Hepatocyte (in vitro differentiated cells): ENCODE measurements around the gene CRACR2A. TPM values are rescaled to one million over a fixed set of nuclear protein-coding genes. Genes with fewer than 3 reads are reported as not detected.

ENCODE experiments used
- DNase-seq: peaks from one replicate; pipeline ENCODE4 v3.0.0-alpha.2; 2016; ENCODE audit warnings: low spot score
- H2AFZ ChIP-seq: fragments of 200-600 bp; sonication (generic); 2 replicates; pipeline ENCODE4 v1.6.0; 2016; ENCODE audit warnings: antibody characterized with exemption, mild to moderate bottlenecking
- H3K27ac ChIP-seq: fragments of 200-600 bp; sonication (generic); 2 replicates; pipeline ENCODE4 v1.5.1; 2016; ENCODE audit warnings: mild to moderate bottlenecking
- H3K27me3 ChIP-seq: fragments of 200-600 bp; sonication (generic); 2 replicates; pipeline ENCODE4 v1.6.1; 2016
- H3K36me3 ChIP-seq: fragments of 200-600 bp; sonication (generic); replicated peaks from 2 replicates; pipeline ENCODE4 v1.5.1; 2016; ENCODE audit warnings: low read depth; ENCODE audit not compliant: insufficient read depth
- H3K4me1 ChIP-seq: fragments of 200-600 bp; sonication (generic); 2 replicates; pipeline ENCODE4 v1.5.1; 2016; ENCODE audit warnings: mild to moderate bottlenecking, moderate library complexity; ENCODE audit not compliant: insufficient read depth
- H3K4me2 ChIP-seq: fragments of 200-600 bp; sonication (generic); 2 replicates; pipeline ENCODE4 v1.6.0; 2016
- H3K4me3 ChIP-seq: fragments of 200-600 bp; sonication (generic); 2 replicates; pipeline ENCODE4 v1.5.1; 2016; ENCODE audit warnings: mild to moderate bottlenecking
- H3K79me2 ChIP-seq: fragments of 200-600 bp; sonication (generic); 2 replicates; pipeline ENCODE4 v1.6.0; 2017; ENCODE audit warnings: mild to moderate bottlenecking
- H3K9me2 ChIP-seq: fragments of 200-600 bp; sonication (generic); replicated peaks from 2 replicates; pipeline ENCODE4 v1.6.0; 2017; ENCODE audit warnings: mild to moderate bottlenecking; ENCODE audit not compliant: insufficient read depth
- H3K9me3 ChIP-seq: fragments of 200-600 bp; sonication (generic); 2 replicates; pipeline ENCODE4 v1.5.1; 2016; ENCODE audit warnings: low read depth, mild to moderate bottlenecking
- H4K20me1 ChIP-seq: fragments of 200-600 bp; sonication (generic); 2 replicates; pipeline ENCODE4 v1.6.0; 2016; ENCODE audit warnings: mild to moderate bottlenecking; ENCODE audit not compliant: insufficient read depth, poor library complexity, severe bottlenecking
- CTCF ChIP-seq: fragments of 200-600 bp; sonication (generic); IDR thresholded peaks from 2 replicates; pipeline ENCODE4 v1.5.1; 2016; ENCODE audit warnings: antibody characterized with exemption, mild to moderate bottlenecking; ENCODE audit not compliant: poor library complexity
- EZH2 ChIP-seq: fragments of 200-600 bp; sonication (generic); IDR thresholded peaks from 2 replicates; pipeline ENCODE4 v1.6.1; 2016; ENCODE audit warnings: antibody characterized with exemption, mild to moderate bottlenecking, borderline replicate concordance
- EZH2phosphoT487 ChIP-seq: fragments of 200-600 bp; sonication (generic); IDR thresholded peaks from one replicate; pipeline ENCODE4 v1.6.1; 2018; ENCODE audit warnings: antibody characterized with exemption, mild to moderate bottlenecking, low read depth, moderate library complexity; ENCODE audit not compliant: unreplicated experiment, severe bottlenecking
- WGBS: methylation state at CpG from one replicate; pipeline ENCODE4 v1.1.6; 2016; ENCODE audit warnings: low lambda C conversion rate; ENCODE audit errors: missing lambda C conversion rate; 5-methylcytosine and 5-hydroxymethylcytosine counted together
- polyA plus RNA-seq: library from polyadenylated mRNA; unstranded; fragments of >200 nt; fragmentation: Nextera tagmentation; extraction: Ambion mirVana; gene quantifications from 2 replicates; pipeline ENCODE4 v1.2.1, GENCODE V29; 2016
- total RNA-seq: library from RNA; depleted of rRNA; stranded (reverse); fragments of >200 nt; gene quantifications from 2 replicates; pipeline ENCODE4 v1.2.3, GENCODE V29; 2014

The CRACR2A gene
- total and polyA plus RNA-seq, 2 experiments from 2014 or later = 0.30 to 0.80 TPM

DNA sequence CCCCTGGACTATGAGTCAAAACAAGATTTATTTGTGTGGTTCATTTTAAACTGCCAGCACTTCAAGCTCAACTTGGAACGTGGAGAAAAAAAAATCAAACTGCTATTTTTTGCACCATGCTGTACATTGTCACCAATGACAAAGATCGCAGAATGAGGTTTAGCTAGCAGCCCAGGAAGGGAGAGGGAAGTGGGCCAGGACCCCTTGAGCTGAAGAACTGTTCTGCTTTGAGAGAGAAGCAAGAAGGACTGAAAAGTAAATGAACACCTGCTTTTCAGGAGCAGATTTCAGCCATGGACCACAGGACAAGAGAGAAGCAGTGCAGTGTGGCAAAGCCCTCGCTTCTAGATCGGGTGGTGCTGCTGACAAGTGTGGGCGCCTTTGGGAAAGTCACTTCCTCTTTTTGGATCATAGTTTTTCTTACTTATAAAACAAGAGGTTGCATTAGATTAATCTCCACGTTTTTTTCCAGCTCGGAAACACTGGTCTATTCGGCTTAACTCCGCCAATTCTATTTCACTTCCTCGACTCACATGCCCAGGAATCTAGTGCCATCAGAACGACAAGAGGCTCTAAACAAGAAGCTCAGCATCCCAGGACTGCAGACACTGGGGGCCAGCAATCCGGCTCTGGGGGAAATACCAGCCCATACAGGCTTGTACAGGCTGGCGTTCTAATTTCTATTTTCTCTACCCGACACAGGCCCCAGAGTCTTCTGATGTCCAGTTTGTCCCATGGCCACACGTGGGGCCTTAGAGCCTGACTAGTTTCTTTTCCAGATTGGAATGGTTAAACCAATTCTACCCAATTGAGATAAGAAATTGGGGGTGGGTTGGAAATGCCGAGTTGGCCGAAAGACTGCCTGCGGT, 129.9 kb downstream of the CRACR2A start:
- H3K27ac ChIP-seq = no peak overlapping the region
- WGBS = 90% methylated on average over 18 of the region's 18 CpGs
- H3K4me3 ChIP-seq = no peak overlapping the region
- H3K36me3 ChIP-seq = no peaks in the 10 kb centered on the region
- DNase-seq = no peak
- no peaks in the 10 kb centered on the region for H3K9me2 ChIP-seq
- H3K4me1 ChIP-seq = no peaks in the 10 kb centered on the region
- no peaks in the 10 kb centered on the region for H3K79me2 ChIP-seq
- no peaks in the 10 kb centered on the region for H4K20me1 ChIP-seq
- no peak overlapping the region for H2AFZ ChIP-seq
- peaks cover 3% of the 10 kb centered on the region for H3K27me3 ChIP-seq
- no peaks in the 10 kb centered on the region for H3K9me3 ChIP-seq
- no peak overlapping the region for H3K4me2 ChIP-seq
- no peak for TF ChIP-seq EZH2
- TF ChIP-seq EZH2phosphoT487 = no peak
- TF ChIP-seq CTCF = no peak

DNA sequence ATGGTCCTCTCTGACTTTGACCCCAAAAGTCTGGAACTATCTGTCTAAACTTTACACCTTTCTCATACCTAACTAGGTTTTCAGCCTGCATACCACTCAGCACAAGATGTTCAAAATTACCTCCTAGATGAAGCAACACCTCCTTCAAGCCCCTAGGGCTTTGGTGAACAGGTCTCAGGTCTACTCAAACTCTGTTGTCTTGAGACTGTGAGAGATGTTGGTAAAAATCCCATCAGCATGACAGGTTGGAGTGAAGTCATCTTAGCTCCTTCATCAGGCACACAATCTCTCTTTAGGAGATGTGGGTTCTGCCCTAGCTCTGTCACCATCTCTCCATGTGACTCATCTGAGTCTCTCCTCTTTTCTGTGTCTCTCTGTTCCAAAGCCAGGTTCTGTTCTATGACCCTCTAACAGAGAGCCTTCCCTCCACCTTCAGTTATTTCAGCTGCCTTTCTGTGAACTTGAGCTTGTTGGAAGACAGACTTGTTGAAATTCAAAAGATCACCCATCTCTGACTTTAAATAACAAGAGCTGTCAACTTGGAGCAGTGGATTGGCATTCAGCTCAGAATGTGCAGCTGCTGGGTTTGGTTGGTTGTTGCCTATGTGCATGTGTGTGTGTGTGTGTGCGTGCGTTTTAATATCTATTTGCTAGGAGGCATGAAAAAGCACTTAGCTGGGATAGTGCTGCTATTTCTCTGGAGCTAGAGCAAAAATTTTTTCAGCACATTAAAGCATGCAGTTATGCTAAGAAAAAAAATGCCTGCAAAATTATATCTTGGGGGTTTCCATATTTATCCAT, 130.7 kb downstream of the CRACR2A start:
- no peaks in the 10 kb centered on the region for H4K20me1 ChIP-seq
- no peak overlapping the region for H3K27ac ChIP-seq
- H3K79me2 ChIP-seq = no peaks in the 10 kb centered on the region
- DNase-seq = no peak
- H3K4me1 ChIP-seq = no peaks in the 10 kb centered on the region
- H3K27me3 ChIP-seq = peaks cover 3% of the 10 kb centered on the region
- H3K4me2 ChIP-seq = no peak overlapping the region
- 98% methylated on average over 2 of the region's 2 CpGs for WGBS
- H2AFZ ChIP-seq = no peak overlapping the region
- H3K9me3 ChIP-seq = no peaks in the 10 kb centered on the region
- TF ChIP-seq EZH2 (no peak), CTCF (no peak), EZH2phosphoT487 (no peak)
- H3K4me3 ChIP-seq = no peak overlapping the region
- H3K9me2 ChIP-seq = no peaks in the 10 kb centered on the region
- no peaks in the 10 kb centered on the region for H3K36me3 ChIP-seq

- DNase-seq = no peak
- H3K9me2 ChIP-seq = no peaks in the 10 kb centered on the region
- WGBS = 94% methylated on average over 7 of the region's 7 CpGs
- H3K79me2 ChIP-seq = no peaks in the 10 kb centered on the region
- no peak overlapping the region for H3K4me3 ChIP-seq
- peaks cover 2% of the 10 kb centered on the region for H3K27me3 ChIP-seq
- no peak overlapping the region for H3K27ac ChIP-seq
- H3K4me1 ChIP-seq = no peaks in the 10 kb centered on the region
- TF ChIP-seq EZH2 = no peak
- no peak for TF ChIP-seq EZH2phosphoT487
- TF ChIP-seq CTCF = no peak
- no peaks in the 10 kb centered on the region for H3K36me3 ChIP-seq
- H3K4me2 ChIP-seq = no peak overlapping the region
- no peak overlapping the region for H2AFZ ChIP-seq
- no peaks in the 10 kb centered on the region for H4K20me1 ChIP-seq
- no peaks in the 10 kb centered on the region for H3K9me3 ChIP-seq
Measured at GRCh38 chr12:3620856-3621255, 132.1 kb downstream of the CRACR2A start.
